Motor neuron (in vitro differentiated cells): ENCODE measurements around the gene GRM1. TPM values are rescaled to one million over a fixed set of nuclear protein-coding genes. Genes with fewer than 3 reads are reported as not detected.

Experiments used
- ATAC-seq, 8 experiments: fragments of 200-7000 bp; cut with Tn5 transposase; replicated peaks in 6 of 8; 2 replicates each; pipeline ENCODE4 v1.8.0; 2021; ENCODE audit warnings: mild to moderate bottlenecking in 8 of 8, moderate library complexity in 8 of 8
- H3K27ac ChIP-seq, 2 donors: fragments of 250-450 bp; sonication (Bioruptor Pico); 2 replicates each; pipeline ENCODE4 v1.9.0; 2021; ENCODE audit warnings: antibody characterized with exemption in 2 of 2, mild to moderate bottlenecking in 2 of 2, moderate library complexity in 1 of 2
- H3K4me1 ChIP-seq, 2 donors: fragments of 250-450 bp; sonication (Bioruptor Pico); replicated peaks in 1 of 2; 2 replicates each; pipeline ENCODE4 v1.6.1; 2021; ENCODE audit warnings: antibody characterized with exemption in 2 of 2, mild to moderate bottlenecking in 2 of 2, moderate library complexity in 1 of 2
- H3K4me3 ChIP-seq, 5 donors: fragments of 250-450 bp; sonication (Bioruptor Pico); 2 replicates each; pipeline ENCODE4 v1.9.0; 2021; ENCODE audit warnings: antibody characterized with exemption in 5 of 5, mild to moderate bottlenecking in 5 of 5, moderate library complexity in 4 of 5
- WGBS, 10 experiments: fragments of 450-650 bp; shearing (Covaris generic); methylation state at CpG; one replicate each; pipeline ENCODE4 v1.0.0; 2022; 5-methylcytosine and 5-hydroxymethylcytosine counted together
- in situ Hi-C, 9 experiments: fragments of 400-800 bp; cut with MboI; loops; one replicate each; pipeline ENCODE4 v1.15.0; 2021; ENCODE audit warnings: low sequenced_read_pairs in 9 of 9, low pct_unique_long_range_greater_than_20kb in 2 of 9; ENCODE audit not compliant: unreplicated experiment in 9 of 9
- total RNA-seq, 8 experiments: library from RNA; unstranded; fragments of 300-600 nt; gene quantifications; 2 replicates each; pipeline versions ENCODE4 v1.2.3 to v1.2.4, GENCODE V29; 2022

Gene GRM1
- total RNA-seq, 8 experiments from 2014 or later = 0.18 to 1.00 (median 0.45) TPM

- in situ Hi-C loops = no loop called here
- no peaks in the 10 kb centered on the region for H3K4me1 ChIP-seq
- H3K4me3 ChIP-seq = no peak overlapping the region
- WGBS, 10 experiments = 0 to 100% (median 83%) methylated on average over 1 of the region's 1 CpG; no CpG with 5 or more reads in 5 of the 10 experiments
- no peak overlapping the region for H3K27ac ChIP-seq
- ATAC-seq = peak in 1 of 8 experiments; percentile 31
Measured at GRCh38 chr6:146050168-146050567, 21.3 kb downstream of the GRM1 start.

DNA sequence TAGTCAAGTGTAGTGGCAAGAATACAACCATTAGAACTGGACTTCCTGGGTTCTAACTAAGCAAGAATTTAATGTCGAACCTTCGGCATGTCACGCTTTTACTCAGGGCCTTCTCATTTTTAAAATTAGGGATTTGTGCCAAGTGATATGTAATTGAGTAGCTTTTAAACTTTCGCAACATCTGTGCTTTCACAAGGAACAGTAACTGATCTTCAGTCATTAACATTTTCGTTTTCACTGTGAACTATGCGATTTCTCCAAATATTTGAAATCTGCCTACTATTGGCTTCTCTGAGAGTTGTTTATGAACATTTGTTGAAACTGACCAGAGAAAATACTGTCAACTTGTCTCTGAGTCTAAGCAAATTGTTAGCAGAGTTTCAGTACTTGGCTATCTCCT, 27.6 kb downstream of the GRM1 start:
- H3K4me3 ChIP-seq = no peak overlapping the region
- in situ Hi-C loops = no loop called here
- no peak overlapping the region for H3K27ac ChIP-seq
- WGBS, 10 experiments = 4 to 90% (median 85%) methylated on average over 2 to 6 of the region's 6 CpGs; no CpG with 5 or more reads in 1 of the 10 experiments
- peak in 2 of 8 experiments; percentile 51 to 65 for ATAC-seq
- H3K4me1 ChIP-seq = no peaks in the 10 kb centered on the region

DNA sequence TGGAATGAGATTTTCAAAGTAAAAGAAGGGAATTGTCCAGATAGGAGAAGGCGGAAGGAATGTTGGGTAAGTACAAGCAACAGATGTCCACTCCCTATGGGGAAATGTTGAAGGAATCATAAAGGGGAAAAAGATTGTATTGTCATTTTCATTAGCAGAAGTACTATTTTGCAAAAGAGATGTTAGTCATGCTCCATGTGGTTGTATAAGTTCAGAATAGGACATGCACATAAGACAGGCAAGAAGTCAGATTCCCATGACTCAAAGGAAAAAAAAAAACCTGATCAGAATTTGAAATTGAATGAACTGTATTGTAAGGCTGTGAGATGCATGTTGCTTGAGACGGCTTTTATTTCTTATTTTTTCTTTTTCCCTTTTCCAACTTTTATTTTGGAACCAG, 36.8 kb downstream of the GRM1 start:
- in situ Hi-C loops = no loop called here

GRCh38 chr6:146066506-146066905, 37.6 kb downstream of the GRM1 start:
- Histone ChIP-seq H3K4me3 (no peak overlapping the region), H3K27ac (no peak overlapping the region), H3K4me1 (no peaks in the 10 kb centered on the region)
- ATAC-seq = no peak
- in situ Hi-C loops = no loop called here
- WGBS, 10 experiments = 0 to 33% (median 20%) methylated on average over 1 of the region's 1 CpG; no CpG with 5 or more reads in 5 of the 10 experiments

More for the DNA sequence above, 36.8 kb downstream of the GRM1 start:
- 11 to 100% (median 71%) methylated on average over 1 to 2 of the region's 2 CpGs for WGBS, 10 experiments
- no peak overlapping the region for H3K27ac ChIP-seq
- ATAC-seq = peak in 6 of 8 experiments; percentile 20 to 95 (median 44)
- H3K4me3 ChIP-seq = no peak overlapping the region
- no peaks in the 10 kb centered on the region for H3K4me1 ChIP-seq

DNA sequence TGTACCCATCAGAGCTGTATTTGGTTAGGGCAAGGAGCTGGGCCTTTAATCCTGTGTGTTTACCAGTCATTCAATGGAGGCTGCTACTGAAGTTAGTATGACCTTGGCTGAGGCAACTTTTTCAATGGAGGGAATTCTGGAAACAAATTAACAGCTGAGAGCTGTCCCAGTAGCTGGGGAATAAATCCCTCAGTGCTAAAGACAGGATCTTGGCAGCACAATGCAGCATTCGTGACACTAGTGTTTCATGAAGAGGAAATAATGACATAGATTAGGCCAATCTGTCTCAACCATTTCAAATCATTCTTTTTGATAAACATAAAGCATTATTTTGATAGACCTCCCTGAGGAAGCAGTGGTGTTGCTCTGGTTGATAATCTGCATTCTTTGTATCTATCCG, 42.9 kb downstream of the GRM1 start:
- 60 to 100% (median 95%) methylated on average over 1 to 2 of the region's 2 CpGs; no CpG with 5 or more reads in 3 of the 10 experiments for WGBS, 10 experiments
- Histone ChIP-seq H3K4me1 (no peaks in the 10 kb centered on the region), H3K27ac (no peak overlapping the region), H3K4me3 (no peak overlapping the region)
- no peak for ATAC-seq
- in situ Hi-C loops = no loop called here

GRCh38 chr6:146077992-146078391, 49.1 kb downstream of the GRM1 start:
- Histone ChIP-seq H3K4me3 (no peak overlapping the region), H3K4me1 (no peaks in the 10 kb centered on the region), H3K27ac (no peak overlapping the region)
- in situ Hi-C loops = no loop called here
- ATAC-seq = peak in 1 of 8 experiments; percentile 48
- 22 to 86% (median 60%) methylated on average over 1 to 4 of the region's 4 CpGs; no CpG with 5 or more reads in 1 of the 10 experiments for WGBS, 10 experiments

DNA sequence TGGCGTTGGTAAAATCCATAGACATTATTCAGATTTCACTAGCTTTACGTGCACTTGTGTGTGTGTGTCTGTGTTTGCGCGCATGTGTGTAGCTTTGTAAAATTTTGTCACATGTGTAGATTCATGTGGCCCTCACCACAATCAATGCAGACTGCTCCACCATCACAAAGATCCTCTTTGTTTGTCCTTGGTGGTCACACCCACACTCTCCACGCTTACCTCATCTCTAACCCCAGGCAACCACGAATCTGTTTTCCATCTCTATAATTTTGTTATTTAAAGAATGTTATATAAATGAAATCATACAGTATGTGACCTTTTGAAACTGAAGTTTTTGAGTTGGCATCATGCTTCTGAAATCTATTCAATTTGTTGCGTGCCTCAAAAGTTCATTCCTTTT, 58.5 kb downstream of the GRM1 start:
- no peak overlapping the region for H3K27ac ChIP-seq
- no peak overlapping the region for H3K4me3 ChIP-seq
- ATAC-seq = peak in 1 of 8 experiments; percentile 48
- no peaks in the 10 kb centered on the region for H3K4me1 ChIP-seq
- in situ Hi-C loops = no loop called here
- WGBS, 10 experiments = 43 to 100% (median 94%) methylated on average over 2 to 7 of the region's 7 CpGs; no CpG with 5 or more reads in 1 of the 10 experiments

- no peak overlapping the region for H3K4me3 ChIP-seq
- no peaks in the 10 kb centered on the region for H3K4me1 ChIP-seq
- no peak for ATAC-seq
- in situ Hi-C loops = no loop called here
- no peak overlapping the region for H3K27ac ChIP-seq
- WGBS, 10 experiments = 20 to 93% (median 75%) methylated on average over 1 to 3 of the region's 3 CpGs; no CpG with 5 or more reads in 2 of the 10 experiments
Measured at GRCh38 chr6:146090474-146090873, 61.6 kb downstream of the GRM1 start.

GRCh38 chr6:146092961-146093686, 64.3 kb downstream of the GRM1 start:
- in situ Hi-C loops = no loop called here
- Histone ChIP-seq H3K4me3 (no peak overlapping the region), H3K27ac (no peak overlapping the region), H3K4me1 (no peaks in the 10 kb centered on the region)
- 0 to 100% (median 80%) methylated on average over 1 to 3 of the region's 3 CpGs; no CpG with 5 or more reads in 1 of the 10 experiments for WGBS, 10 experiments
- ATAC-seq = peak in 3 of 8 experiments; percentile 76 to 86 (median 85)

- Histone ChIP-seq H3K27ac (no peak overlapping the region), H3K4me3 (no peak overlapping the region), H3K4me1 (no peaks in the 10 kb centered on the region)
- in situ Hi-C loops = no loop called here
- no peak for ATAC-seq
- whole genome bisulfite sequencing, 10 experiments = 8 to 100% (median 78%) methylated on average over 1 to 2 of the region's 2 CpGs; no CpG with 5 or more reads in 1 of the 10 experiments
Measured at GRCh38 chr6:146095481-146095880, 66.6 kb downstream of the GRM1 start.

DNA sequence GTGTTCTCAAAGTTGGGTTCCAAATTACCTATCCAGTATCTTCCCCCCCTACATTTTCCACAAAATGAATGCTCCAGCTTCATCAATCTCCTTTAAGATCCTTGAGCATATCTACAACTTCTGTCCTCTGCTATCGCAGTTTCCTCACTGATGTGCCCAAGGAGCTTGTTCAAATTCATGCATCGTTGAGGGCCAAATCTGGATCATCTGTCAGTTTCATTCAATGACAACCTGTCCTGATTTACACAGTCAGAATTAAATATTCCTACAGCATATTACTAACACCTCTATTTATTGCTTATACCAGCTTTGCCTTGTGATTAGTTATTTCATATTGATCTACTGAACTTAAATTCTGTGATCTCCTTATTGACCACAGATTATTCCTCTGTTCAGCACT, 68.7 kb downstream of the GRM1 start:
- Histone ChIP-seq H3K4me3 (no peak overlapping the region), H3K27ac (no peak overlapping the region), H3K4me1 (no peaks in the 10 kb centered on the region)
- WGBS, 10 experiments = 48 to 100% (median 83%) methylated on average over 1 to 2 of the region's 2 CpGs; no CpG with 5 or more reads in 1 of the 10 experiments
- in situ Hi-C loops = no loop called here
- no peak for ATAC-seq

- no peaks in the 10 kb centered on the region for H3K4me1 ChIP-seq
- no peak overlapping the region for H3K27ac ChIP-seq
- no peak for ATAC-seq
- 29 to 100% (median 88%) methylated on average over 1 of the region's 1 CpG; no CpG with 5 or more reads in 1 of the 10 experiments for WGBS, 10 experiments
- H3K4me3 ChIP-seq = no peak overlapping the region
- in situ Hi-C loops = no loop called here
Measured at GRCh38 chr6:146100776-146101175, 71.9 kb downstream of the GRM1 start.

DNA sequence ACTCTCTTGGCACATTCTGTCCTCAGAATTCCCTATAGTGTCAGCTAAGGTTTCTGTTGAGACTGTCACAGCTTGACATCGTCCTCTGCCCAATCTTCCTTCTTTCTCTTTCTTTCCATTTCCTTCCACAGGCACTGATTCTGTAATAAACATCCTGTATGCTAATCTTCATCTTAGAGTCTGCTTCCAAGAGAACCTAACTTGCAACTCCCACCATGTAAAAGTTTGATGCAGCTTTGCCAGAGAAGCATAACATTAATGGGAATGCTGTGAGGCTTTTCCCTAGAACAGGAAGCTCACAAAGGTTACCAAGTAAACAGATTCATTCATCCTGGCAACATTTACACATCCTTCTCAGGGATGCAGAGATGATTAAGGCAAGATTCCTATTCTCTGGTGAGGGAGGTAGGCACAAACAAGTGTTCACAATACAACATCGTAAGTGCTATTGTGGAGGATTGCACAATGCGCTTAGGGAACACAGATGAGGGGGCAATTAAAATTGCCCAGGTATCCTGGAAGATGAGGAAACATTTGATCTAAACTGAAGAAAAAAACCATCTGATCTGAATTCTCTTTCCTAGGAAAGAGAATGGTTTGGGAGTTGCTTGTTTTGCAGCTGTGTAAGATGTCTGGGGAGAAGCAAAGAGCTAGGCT, 74.7 kb downstream of the GRM1 start:
- no peak overlapping the region for H3K27ac ChIP-seq
- WGBS, 10 experiments = 29 to 86% (median 63%) methylated on average over 1 to 3 of the region's 3 CpGs; no CpG with 5 or more reads in 2 of the 10 experiments

More for the DNA sequence above, 74.7 kb downstream of the GRM1 start:
- no peak for ATAC-seq
- in situ Hi-C loops = no loop called here
- Histone ChIP-seq H3K4me3 (no peak overlapping the region), H3K4me1 (no peaks in the 10 kb centered on the region)
